Activated naive CD4-positive, alpha-beta T cell treated with Interleukin-2 at 50 U/mL for 16 hours (primary cell): ENCODE data around the gene GLIS1.
"Not testable (repeated sequence)": the region's sequence is repeated elsewhere in the genome, so short reads cannot be mapped to it uniquely, and the experiment has no call there.

ENCODE experiments used
- DNase-seq: peaks from one replicate; pipeline ENCODE4 v3.0.0-alpha.2; 2020

The GLIS1 gene

DNA sequence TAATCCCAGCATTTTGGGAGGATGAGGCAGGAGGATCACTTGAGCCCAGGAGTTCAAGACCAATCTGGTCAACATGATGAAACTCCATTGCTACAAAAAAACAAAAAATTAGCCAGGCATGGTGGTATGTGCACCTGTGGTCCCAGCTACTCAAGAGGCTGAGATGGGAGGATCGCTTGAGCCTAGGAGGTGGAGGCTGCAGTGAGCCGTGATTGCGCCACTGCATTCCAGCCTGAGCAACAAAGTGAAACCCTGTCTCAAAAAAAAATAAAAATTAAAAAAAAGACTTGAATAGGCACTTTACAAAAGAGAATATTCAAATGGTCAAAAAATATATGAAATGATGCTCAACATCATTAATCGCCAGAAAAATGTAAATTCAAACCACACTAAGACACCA is 91.0 kb downstream of the GLIS1 start:
- DNase-seq = not testable (repeated sequence)

DNA sequence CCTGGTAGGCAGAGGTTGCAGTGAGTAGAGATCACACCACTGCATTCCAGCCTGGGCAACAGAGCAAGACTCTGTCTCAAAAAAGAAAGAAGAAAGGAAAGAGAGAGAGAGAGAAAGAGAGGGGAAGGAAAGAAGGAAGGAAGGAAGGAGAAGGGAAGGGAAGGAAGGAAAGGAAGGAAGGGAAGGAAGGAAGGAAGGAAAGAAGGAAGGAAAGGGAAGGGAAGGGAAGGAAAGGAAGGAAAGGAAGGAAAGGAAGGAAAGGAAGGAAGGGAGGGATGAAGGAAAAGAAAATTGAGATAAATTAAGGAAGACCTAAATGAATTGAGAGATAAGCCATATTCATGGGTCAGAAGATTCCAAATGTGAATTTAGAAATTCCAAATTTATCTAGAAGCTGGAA is 92.2 kb downstream of the GLIS1 start:
- DNase-seq = no peak

DNA sequence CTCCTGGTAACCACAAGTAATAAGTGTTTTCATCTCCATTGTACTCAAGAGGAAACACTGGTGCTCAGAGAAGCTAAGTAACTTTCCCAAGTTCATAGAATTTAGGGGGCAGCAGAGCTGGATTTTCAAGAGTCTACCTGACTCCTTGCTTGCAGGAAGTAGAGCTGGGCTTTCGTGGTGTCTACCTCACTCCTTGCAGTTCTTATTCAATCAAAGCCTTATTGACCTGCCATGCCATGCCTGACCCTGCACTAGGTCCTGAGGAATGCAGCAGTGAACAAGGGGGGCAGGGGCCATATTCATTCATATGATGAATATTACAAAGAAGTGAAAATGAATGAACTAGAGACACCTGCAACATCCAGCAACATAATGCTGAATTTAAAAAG is 93.3 kb downstream of the GLIS1 start:
- no peak for DNase-seq

DNA sequence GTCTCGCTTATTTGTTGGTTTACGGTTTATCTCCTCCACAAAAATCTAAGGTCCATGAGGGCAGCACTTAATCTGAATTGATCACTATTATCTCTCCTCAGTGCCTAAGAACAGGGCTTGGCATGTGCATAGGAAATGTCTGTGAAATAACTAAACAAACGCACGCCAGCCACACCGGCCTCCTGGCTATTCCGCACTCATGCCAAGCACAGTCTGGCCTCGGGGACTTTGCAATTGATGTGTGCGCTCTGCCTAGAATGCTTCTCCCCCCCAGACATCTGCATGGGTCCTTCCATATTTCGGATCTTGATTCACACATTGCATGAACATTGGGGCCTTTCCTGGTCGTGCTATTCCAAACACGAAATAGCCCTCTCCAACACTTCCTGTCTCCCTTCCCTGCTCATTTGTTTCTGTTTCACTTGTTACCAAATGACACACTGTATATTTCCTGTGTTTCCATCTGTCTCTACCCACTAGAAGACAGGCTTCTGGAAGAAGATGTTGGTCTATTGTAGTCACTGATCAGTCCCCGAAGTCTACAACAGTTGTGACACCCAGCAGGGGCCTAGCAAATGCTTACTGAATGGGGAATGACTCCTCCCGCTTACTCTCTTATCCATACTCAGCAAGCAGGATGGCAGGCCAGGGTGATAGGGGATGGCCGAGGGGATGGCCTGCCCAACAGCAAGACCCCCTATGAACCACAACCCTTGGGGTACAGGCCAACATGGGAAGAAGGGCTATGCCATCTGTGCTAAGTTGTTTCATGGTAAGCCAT is 93.9 kb downstream of the GLIS1 start:
- DNase-seq = no peak

DNA sequence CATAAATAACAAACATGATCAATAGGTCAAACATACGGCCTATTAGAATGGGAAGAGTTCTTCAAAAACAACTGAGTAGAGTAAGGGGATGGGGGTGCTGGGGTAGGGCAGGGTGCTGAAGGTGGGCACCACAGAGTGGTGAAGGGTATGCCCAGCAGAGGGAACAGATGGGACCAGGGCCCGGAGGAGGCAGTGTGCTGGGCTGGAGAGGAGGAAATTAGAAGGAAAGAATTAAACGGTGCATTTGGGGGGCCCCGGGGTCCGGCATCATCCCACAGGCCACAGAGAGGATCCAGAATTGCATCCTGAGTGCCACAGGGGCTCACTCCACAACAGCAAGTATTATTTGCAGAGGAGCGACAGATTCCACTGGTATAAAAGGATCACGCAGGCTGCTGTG is 94.5 kb downstream of the GLIS1 start:
- DNase-seq = no peak

DNA sequence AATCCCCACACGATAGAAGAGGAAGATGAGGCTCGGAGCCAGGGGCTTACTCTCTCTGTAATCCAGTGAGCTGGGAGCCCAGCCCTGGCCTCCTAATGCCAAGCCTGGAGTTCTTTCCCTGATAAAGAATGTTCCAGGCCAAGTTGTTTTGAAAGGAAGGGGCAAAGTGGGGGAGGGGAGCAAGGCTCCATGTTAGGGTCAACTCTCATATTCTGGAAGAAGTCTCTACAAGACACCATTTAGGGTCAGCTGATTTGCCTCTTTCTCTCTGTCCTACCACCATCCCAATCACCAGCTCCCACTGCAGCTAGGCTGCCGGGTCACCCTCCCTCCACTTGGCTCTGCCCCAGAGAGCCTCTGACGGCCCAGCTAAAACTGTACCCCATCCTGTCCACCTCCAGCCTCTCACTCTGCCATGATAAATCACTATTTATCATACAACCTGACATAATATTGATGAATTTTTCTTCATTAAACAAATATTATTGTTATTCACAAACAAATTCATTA is 95.0 kb downstream of the GLIS1 start:
- DNase-seq = no peak

DNA sequence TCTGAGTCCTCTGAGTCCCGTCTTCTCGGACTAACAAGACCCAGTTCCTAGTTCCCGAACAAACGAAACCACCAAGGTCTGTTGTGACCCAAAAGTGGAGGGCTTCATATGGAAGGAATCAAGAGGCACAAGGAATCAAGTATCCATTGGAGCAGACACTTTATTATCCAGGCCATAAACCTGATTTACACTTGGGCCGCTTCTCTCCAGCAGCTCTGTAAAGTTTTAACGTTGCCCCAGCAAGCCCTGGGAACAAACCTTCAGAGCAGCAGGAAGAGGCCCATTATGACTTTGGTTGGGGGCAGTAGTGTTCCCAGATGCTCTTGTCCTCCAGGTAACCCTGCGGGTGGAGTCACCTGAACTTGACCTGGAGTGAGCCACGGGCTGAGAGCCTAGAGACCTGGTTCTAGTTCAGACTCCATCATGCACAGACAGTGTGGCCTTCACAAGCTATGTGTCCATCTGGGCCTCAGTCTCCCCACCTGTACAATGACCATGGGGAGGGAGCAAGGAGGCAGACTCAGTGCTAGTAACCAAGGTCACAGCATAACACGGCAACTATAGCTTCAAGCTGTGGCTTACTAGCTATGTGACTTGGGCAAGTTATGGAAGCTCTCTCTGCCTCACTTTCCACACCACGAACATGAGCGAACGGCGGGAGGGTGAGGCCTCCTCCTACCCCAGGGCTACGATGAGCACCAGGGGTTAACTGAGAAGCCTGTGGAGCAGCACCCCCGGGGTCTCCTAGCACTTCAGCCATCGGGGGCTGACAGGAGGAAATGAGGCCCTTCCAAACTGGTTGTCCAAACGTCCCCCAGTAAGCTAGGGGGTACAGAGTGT is 95.7 kb downstream of the GLIS1 start:
- no peak for DNase-seq

DNA sequence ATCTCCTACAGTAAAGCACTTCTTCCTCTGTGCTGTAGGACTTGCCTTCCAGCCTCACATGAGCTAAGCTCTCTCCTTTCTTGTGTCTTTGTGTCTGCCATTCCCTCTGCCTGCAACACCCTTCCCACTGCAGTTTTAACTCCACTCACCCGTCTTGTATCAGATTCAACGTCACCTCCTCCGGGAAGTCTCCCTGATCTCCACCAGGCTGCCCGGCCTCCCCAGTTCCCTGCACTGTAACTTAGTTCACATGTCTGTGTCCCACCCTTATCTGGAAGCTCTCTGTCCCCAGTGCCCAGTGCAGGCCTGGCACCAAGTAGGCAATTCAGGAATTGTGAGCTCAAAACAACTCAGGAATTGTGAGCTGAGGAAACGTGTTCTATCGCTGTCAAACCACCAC is 96.4 kb downstream of the GLIS1 start:
- DNase-seq = no peak

DNA sequence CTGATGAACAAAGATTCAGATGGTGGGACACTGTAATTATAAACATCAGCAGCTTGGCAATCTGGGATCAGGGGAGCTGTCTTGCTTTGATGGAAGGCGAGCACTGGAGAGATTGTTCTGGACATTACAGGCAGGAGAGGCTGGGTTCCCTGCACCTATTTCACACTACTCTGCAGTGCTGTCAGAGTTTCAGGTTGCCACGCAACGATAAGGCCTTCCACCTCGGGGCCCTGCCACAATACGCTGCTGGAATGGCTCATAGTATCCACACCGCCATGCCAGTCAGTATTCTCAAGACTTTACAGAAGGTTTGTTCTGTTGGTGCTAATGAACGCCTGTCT is 96.8 kb downstream of the GLIS1 start:
- DNase-seq = no peak

DNA sequence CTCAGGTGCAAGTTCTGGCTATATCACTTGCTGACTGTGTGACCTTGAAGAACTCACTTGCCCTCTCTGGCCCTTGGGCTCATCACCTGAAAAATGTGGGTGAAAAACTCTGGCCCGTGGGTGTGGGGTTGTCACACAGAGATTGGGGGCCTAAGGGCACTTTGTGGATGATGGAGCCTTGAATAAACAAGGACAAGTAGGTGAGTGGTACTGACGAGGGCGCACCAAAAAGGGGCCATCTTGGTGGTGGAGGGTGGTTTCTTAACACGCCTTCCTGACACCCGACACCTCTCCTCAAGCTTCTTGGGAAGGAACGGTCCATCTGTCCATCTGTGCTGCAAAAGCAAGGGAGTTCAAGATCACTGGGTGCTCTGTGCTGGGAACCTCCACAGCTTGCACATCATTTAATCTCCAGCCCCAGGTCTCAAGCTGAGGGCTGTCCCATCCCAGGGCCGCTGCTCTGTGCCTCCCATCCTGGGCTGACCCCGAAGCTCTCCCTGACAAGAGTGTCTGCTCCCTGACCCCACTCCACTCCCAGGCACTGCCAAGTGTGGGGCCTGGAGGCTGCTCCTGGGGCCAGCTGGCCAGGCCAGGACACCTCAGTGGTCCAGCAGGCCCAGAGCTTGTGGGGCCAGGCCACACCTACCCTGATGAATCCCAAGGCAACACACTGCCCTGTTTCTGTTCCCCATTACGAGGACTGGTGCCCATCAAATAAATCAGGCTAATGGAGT is 97.3 kb downstream of the GLIS1 start:
- DNase-seq = no peak

DNA sequence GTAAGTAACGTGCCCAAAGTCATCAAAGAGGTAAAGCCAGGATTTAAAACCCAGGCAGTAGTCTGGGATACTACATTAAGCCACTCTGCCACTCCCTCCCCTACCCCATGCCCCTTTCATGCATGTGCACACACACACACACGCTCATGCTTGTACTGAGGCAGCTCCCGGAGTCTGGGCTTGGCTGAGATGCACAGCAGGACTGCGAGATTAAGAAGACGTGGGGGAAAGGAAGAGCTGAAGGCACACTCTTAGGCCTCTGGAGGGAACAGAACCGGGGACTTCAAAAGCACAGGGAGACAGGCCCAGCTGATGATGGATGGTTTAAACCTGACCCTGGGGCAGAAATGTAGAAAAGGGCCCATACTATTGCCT is 98.3 kb downstream of the GLIS1 start:
- no peak for DNase-seq

DNA sequence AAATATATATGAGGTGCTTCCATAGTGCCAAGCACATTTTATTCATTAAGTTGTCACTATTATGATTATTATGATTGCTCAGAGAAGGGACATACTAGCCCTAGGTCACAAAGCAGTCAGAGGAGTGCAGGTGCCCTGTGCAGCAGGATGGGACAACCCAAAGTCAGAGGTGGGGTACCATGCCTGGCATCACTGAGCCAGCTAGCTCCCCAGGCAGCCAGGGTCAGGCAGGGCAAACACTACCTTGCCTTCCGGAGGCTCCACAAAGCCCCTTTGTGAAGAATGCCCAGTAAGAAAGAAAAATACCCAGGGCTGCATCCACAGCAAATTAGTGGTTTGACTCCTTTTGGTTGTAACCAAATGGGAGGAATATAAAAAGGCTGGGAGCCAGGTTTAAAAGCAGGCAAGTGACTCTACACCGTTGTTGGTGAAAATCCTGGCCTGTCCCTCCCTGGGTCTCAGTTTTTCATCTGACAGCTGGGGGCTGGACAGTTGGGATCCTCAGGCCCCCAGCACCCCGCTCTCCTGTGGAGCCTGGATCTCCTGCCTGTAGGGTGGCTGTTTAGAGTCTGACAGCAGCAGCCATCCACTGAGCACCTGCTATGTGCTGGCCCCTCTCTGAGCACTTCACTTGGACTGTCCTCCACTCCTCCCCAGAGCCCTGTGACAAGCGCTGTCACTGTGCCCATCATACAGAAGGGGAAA is 98.8 kb downstream of the GLIS1 start:
- DNase-seq = no peak

DNA sequence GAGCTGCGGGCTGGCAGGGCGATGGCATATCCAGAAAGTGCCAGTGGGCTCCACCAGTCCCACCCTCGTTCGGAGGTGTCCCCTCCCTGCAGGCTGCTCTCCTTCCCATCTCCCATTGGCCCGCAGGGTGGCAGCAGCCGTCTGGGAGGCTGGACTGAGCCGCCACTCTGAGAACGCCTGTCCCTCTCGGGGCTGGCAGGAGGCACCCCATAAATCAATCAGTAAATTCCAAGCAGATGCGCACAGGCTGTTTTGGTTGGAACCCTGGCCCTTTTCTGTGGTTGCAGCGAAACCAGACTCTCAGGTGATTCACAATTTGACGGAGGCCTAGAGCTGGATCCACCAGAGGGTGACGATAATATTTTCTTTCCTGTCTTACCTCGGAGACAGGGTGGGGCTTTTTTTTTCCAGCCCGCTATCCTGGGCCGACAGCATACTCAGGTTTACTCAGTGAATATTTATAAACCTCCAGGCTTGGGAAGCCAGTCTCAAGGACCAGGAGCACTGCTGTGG is 99.7 kb downstream of the GLIS1 start:
- no peak for DNase-seq

DNA sequence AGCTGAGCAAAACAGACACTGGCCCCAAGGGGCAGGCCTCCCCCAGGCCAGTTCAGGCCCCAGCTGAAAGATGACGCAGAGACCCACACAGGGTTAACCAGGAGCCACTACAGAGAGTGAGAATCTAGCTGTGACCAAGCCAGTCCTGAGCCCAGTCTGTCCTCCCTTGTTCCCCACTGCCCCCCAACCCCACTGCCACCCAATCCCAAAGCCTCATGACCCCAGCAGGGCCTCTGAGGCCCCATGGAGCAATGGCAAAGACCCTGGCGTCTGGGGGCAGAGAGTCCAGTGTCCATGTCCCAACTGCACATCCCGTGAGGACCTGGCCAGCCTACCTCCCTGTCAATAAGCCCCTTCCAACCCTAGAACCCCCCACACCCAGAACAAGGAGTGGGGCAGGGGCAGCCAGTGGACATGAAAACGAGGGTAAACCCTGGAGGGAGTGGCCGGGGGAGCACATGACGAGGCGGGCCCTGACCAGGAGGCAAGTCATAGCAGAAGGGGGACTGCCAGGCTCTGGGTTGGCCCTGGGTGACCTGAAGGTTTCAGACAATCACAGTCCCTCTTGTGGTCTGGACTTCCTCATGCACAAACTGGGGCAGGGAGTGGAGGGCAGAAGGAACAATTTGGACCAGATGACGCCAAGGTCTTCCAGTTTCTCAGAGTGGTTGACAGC is 100.5 kb downstream of the GLIS1 start:
- DNase-seq = no peak

DNA sequence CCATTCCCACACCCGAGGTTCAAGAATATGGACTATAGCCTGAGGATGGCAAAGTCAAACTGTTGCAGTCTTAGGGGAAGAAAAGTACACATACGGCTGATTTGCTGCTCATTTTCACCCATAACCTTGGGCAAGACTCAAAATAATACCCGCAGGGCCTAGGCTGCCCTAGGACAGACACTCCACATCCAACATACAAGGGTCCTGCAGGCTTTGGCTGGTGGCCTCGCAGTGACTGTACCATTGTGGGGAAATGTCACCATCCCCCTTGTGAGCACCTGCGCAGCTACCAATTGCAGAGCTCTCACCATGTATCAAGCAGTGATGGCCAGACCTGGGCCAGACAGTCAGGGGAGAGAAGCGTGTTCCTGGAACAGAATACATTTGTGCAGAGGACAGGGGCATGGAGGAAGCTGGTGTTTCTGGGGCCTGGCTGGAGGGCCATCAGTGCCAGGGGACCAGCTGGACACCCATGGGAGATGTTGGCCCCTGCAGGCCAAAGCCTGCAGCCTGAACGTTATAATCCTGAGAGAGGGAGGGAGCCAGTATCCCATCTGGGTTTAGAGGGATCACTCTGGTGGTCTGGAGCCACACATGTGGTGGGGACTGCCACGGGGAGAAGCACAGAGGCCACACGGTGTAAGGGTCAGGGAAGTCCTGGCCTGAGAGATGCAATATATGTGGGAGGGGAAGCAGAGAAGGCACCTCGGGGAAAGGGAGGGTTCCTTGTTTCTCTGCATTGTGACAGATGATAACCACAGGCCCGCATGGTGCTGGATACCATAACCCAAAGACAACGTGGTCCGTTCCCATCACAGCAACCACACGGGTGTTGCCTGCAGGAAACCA is 101.2 kb downstream of the GLIS1 start:
- DNase-seq = no peak

DNA sequence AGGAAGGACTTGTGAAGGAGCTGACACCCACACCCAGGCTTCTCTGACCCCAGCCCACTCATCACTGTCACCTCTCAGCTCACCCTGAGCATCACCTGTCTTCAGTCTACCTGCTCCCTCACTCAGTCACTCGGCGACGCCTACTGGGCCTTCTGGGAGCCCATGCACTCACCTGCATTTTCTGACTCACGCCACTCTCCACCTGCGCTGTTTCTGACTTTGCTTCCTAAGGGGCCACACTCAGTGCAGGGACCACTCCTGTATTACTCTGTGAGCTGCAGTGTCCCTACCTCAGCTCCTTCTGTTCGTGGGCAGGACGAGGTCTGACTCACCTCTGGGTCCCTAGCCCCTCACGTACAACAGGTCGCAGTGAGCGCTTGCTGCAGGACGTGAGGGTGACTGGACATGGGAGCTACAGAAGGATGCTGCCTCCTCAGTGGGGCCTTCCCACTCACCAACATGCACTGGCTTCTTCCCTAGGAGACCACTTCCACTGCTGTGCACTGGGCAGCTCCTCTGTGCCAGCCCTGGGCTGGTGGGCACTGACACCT is 102.3 kb downstream of the GLIS1 start:
- no peak for DNase-seq

DNA sequence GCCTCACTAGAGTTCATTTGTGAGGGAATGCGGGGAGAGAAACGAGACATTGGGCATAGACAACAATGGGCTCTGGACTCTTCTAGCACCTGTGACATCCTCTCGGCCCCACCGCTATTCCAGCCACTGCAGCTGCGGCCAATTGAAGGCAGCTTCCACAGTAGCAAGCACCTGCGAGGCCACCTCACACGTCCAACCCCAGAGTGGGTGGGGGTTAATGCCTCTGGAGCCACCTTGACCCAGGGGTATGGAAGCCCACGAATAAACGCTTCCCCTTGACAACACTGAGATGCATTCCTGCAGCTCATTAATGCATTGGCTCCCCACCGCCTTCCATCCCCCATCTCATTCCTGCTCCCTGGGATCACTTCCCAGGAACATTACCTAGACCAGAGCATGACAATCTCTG is 104.4 kb downstream of the GLIS1 start:
- DNase-seq = no peak

DNA sequence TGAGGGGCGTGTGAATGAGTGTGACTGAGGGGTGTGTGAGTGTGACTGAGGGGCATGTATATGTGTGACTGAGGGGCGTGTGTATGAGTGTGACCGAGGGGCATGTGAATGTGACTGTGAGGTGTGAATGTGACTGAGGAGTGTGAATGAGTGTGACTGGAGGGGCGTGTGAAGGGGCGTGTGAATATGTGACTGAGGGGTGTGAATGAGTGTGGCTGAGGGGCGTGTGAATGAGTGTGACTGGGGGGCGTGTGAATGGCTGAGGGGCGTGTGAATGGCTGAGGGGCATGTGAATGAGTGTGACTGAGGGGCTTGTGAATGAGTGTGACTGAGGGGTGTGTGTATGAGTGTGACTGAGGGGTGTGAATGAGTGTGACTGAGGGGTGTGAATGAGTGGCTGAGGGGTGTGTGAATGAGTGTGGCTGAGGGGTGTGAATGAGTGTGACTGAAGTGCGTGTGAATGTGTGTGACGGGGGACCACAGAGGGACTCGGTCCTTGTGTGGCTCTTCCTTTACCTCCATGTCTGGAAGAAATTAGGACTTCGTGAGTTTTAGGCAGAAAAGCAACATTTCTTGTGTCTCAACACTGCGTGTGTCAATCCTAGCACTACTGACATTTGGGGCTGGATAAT is 105.8 kb downstream of the GLIS1 start:
- DNase-seq = no peak

DNA sequence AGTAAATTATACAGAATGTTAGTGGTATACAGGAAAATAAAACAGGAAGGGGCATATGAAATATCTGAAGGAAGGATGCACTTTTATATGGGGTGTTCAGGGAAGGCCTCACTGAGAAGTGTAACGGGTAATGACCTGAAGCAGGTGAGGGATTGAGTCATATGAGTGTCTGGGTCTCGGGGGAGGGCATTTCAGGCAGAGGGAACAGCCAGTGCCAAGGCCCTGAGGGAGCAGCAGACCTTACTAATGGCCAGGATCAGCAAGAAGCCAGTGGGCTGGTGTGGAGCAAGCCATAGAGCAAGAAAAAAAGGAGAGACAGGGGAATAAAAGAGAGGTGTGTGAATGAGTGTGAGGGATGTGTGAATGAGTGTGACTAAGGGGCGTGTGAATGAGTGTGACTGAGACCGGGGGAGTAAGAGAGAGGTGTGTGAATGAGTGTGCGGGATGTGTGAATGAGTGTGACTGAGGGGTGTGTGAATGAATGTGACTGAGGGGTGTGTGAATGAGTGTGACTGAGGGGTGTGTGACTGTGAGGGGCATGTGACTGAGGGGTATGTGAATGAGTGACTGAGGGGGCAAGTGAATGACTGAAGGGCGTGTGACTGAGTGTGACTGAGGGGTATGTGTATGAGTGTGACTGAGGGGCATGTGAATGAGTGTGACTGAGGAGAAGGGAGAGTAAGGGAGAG is 107.2 kb downstream of the GLIS1 start:
- DNase-seq = no peak
